PC-3 (cell line): ENCODE data around the gene PSMG2. TPM values are rescaled to one million over a fixed set of nuclear protein-coding genes. Genes with fewer than 3 reads are reported as not detected.

Experiments used
- ATAC-seq: fragments of 200-7000 bp; cut with Tn5 transposase; 2 replicates; pipeline ENCODE4 v1.9.1; 2020; ENCODE audit warnings: mild to moderate bottlenecking, moderate library complexity
- BruUV-seq: library from RNA; stranded (reverse); fragments of 400-500 nt; replicated peaks from 2 replicates; lab custom pipeline; 2021; lab: Mats Ljungman, UMichigan
- CTCF ChIA-PET: fragments of 300-600 bp; sonication (Branson Sonifier 250); formaldehyde crosslinking; loops from one replicate; lab custom pipeline; 2022; ENCODE audit warnings: antibody characterized with exemption; lab: Charles Lee
- POLR2A ChIA-PET: fragments of 300-600 bp; sonication (Branson Sonifier 250); formaldehyde crosslinking; loops from one replicate; lab custom pipeline; 2022; ENCODE audit warnings: antibody characterized with exemption; ENCODE audit not compliant: unreplicated experiment; lab: Charles Lee
- DNase-seq: peaks from one replicate; pipeline ENCODE4 v3.0.0-alpha.2; 2015
- H2AFZ ChIP-seq: fragments of 300-600 bp; sonication (generic); 2 replicates; pipeline ENCODE4 v1.6.0; 2016; ENCODE audit warnings: antibody characterized with exemption, low read length
- H3F3A ChIP-seq: fragments of 300-600 bp; sonication (generic); one replicate; pipeline ENCODE4 v1.6.0; 2017; ENCODE audit warnings: antibody characterized with exemption, low read length, control low read depth, mild to moderate bottlenecking; ENCODE audit not compliant: unreplicated experiment
- H3K27ac ChIP-seq: fragments of 300-600 bp; sonication (generic); 2 replicates; pipeline ENCODE4 v1.5.1; 2016; ENCODE audit warnings: mild to moderate bottlenecking, low read length
- H3K27me3 ChIP-seq: fragments of 300-600 bp; sonication (generic); 2 replicates; pipeline ENCODE4 v1.6.1; 2016; ENCODE audit warnings: low read length, mixed read lengths
- H3K36me3 ChIP-seq: fragments of 300-600 bp; sonication (generic); 2 replicates; pipeline ENCODE4 v1.6.1; 2016; ENCODE audit warnings: low read depth, mixed run types, low read length, mixed read lengths
- H3K4me1 ChIP-seq: fragments of 300-600 bp; sonication (generic); 2 replicates; pipeline ENCODE4 v1.5.1; 2016; ENCODE audit warnings: low read length; ENCODE audit not compliant: insufficient read depth
- H3K4me2 ChIP-seq: fragments of 300-600 bp; sonication (generic); 2 replicates; pipeline ENCODE4 v1.6.0; 2016; ENCODE audit warnings: low read length
- H3K4me3 ChIP-seq: fragments of 300-600 bp; sonication (generic); 2 replicates; pipeline ENCODE4 v1.5.1; 2016; ENCODE audit warnings: mild to moderate bottlenecking, low read length, mixed read lengths
- H3K79me2 ChIP-seq: fragments of 300-600 bp; sonication (generic); 2 replicates; pipeline ENCODE4 v1.6.1; 2017; ENCODE audit warnings: low read length, mixed read lengths
- H3K9ac ChIP-seq: fragments of 300-600 bp; sonication (generic); 2 replicates; pipeline ENCODE4 v1.6.0; 2016; ENCODE audit warnings: mild to moderate bottlenecking, low read length
- H3K9me2 ChIP-seq: fragments of 300-600 bp; sonication (generic); replicated peaks from 2 replicates; pipeline ENCODE4 v1.6.1; 2016; ENCODE audit warnings: mixed run types, low read length, mixed read lengths
- H3K9me3 ChIP-seq: fragments of 300-600 bp; sonication (generic); 2 replicates; pipeline ENCODE4 v1.6.1; 2016; ENCODE audit warnings: low read length, mixed read lengths
- H4K20me1 ChIP-seq: fragments of 300-600 bp; sonication (generic); 2 replicates; pipeline ENCODE4 v1.6.1; 2016; ENCODE audit warnings: low read length, mixed read lengths
- EZH2 ChIP-seq: fragments of 300-600 bp; sonication (generic); IDR thresholded peaks from one replicate; pipeline ENCODE4 v1.6.1; 2017; ENCODE audit warnings: antibody characterized with exemption, mild to moderate bottlenecking, low read length; ENCODE audit not compliant: unreplicated experiment
- EZH2phosphoT487 ChIP-seq: fragments of 300-600 bp; sonication (generic); IDR thresholded peaks from 2 replicates; pipeline ENCODE4 v1.6.1; 2018; ENCODE audit warnings: mild to moderate bottlenecking, antibody characterized with exemption, low read length, borderline replicate concordance
- intact Hi-C: fragments of 100-400 bp; cut with micrococcal nuclease; formaldehyde crosslinking; loops from 2 replicates; pipeline ENCODE4 v1.9.0; 2023
- total RNA-seq: library from RNA; depleted of rRNA; stranded (reverse); fragments of >200 nt; gene quantifications from 2 replicates; pipeline ENCODE4 v1.2.3, GENCODE V29; 2014; rRNA removed
- TF ChIP-seq, protein P1 (sequence below): fragments of 300-600 bp; sonication (generic); conservative IDR thresholded peaks from 2 replicates; pipeline ENCODE4 v1.5.1; 2017; ENCODE audit warnings: antibody characterized with exemption, low read depth, mild to moderate bottlenecking, low read length

PSMG2 gene
- total RNA-seq, 1 experiment from 2014 or later: 93.6 TPM

GRCh38 chr18:12773369-12773768 is 70.5 kb downstream of the PSMG2 start:
- Histone ChIP-seq H3F3A (no peaks in the 10 kb centered on the region), H3K27ac (no peak overlapping the region), H2AFZ (no peak overlapping the region), H3K79me2 (no peaks in the 10 kb centered on the region), H3K9me2 (no peaks in the 10 kb centered on the region), H3K36me3 (no peaks in the 10 kb centered on the region), H3K4me3 (no peak overlapping the region), H3K4me1 (no peaks in the 10 kb centered on the region; the same call in 1 of the 2 replicates), H3K9ac (no peak overlapping the region), H4K20me1 (no peaks in the 10 kb centered on the region), H3K9me3 (no peaks in the 10 kb centered on the region), H3K4me2 (no peak overlapping the region), H3K27me3 (no peaks in the 10 kb centered on the region)
- intact Hi-C loops: no loop called here
- no TSS peak for BruUV-seq
- POLR2A ChIA-PET: no interaction called here
- ATAC-seq: no peak
- TF ChIP-seq EZH2 (no peak), EZH2phosphoT487 (no peak)
- TF ChIP-seq, protein P1, sequence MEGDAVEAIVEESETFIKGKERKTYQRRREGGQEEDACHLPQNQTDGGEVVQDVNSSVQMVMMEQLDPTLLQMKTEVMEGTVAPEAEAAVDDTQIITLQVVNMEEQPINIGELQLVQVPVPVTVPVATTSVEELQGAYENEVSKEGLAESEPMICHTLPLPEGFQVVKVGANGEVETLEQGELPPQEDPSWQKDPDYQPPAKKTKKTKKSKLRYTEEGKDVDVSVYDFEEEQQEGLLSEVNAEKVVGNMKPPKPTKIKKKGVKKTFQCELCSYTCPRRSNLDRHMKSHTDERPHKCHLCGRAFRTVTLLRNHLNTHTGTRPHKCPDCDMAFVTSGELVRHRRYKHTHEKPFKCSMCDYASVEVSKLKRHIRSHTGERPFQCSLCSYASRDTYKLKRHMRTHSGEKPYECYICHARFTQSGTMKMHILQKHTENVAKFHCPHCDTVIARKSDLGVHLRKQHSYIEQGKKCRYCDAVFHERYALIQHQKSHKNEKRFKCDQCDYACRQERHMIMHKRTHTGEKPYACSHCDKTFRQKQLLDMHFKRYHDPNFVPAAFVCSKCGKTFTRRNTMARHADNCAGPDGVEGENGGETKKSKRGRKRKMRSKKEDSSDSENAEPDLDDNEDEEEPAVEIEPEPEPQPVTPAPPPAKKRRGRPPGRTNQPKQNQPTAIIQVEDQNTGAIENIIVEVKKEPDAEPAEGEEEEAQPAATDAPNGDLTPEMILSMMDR: no peak
- CTCF ChIA-PET: no interaction called here
- DNase-seq: no peak

GRCh38 chr18:12774982-12775381 is 72.1 kb downstream of the PSMG2 start:
- H2AFZ ChIP-seq: no peak overlapping the region
- POLR2A ChIA-PET: no interaction called here
- CTCF ChIA-PET: no interaction called here
- no peak overlapping the region for H3K27ac ChIP-seq
- H3K4me2 ChIP-seq: no peak overlapping the region
- no peaks in the 10 kb centered on the region for H3K9me3 ChIP-seq
- H3K4me3 ChIP-seq: no peak overlapping the region
- DNase-seq (no peak), ATAC-seq (no peak)
- no peaks in the 10 kb centered on the region for H3F3A ChIP-seq
- H3K9me2 ChIP-seq: no peaks in the 10 kb centered on the region
- no peaks in the 10 kb centered on the region for H3K79me2 ChIP-seq
- no peak overlapping the region for H3K9ac ChIP-seq
- H3K4me1 ChIP-seq: no peaks in the 10 kb centered on the region; the same call in 1 of the 2 replicates
- no peaks in the 10 kb centered on the region for H3K27me3 ChIP-seq
- H4K20me1 ChIP-seq: no peaks in the 10 kb centered on the region
- intact Hi-C loops: no loop called here
- H3K36me3 ChIP-seq: no peaks in the 10 kb centered on the region
- no TSS peak for BruUV-seq
- TF ChIP-seq EZH2 (no peak), EZH2phosphoT487 (no peak)
- TF ChIP-seq, protein P1: no peak

Other genes starting within 250 kb of the PSMG2 start
- 29.9 and 32.4 TPM in 2 replicates for gene SPIRE1, start 44.9 kb upstream of the PSMG2 start, total RNA-seq
- 13.5 and 25.1 TPM in 2 replicates for gene CEP76, start 319 bp upstream of the PSMG2 start, total RNA-seq
- gene PTPN2, start 181.2 kb downstream of the PSMG2 start, total RNA-seq: 59.8 and 62.4 TPM in 2 replicates
- gene SEH1L, start 245.0 kb downstream of the PSMG2 start, total RNA-seq: 61.2 TPM in 2 replicates